IMR-90 (cell line): ENCODE results near the gene TMEM229A. TPM values are rescaled to one million over a fixed set of nuclear protein-coding genes. Genes with fewer than 3 reads are reported as not detected.

Experiments used
- ATAC-seq: fragments of 200-7000 bp; cut with Tn5 transposase; 2 replicates; pipeline ENCODE4 v1.9.1; 2020; ENCODE audit warnings: low read depth, mild to moderate bottlenecking, moderate library complexity
- BruUV-seq: library from RNA; stranded (reverse); fragments of 400-500 nt; replicated peaks from 2 replicates; lab custom pipeline; 2021; lab: Mats Ljungman, UMichigan
- CTCF ChIA-PET: fragments of 300-600 bp; formaldehyde crosslinking; extraction: SDS; loops from one replicate; lab custom pipeline; 2021; ENCODE audit warnings: antibody characterized with exemption; lab: Yijun Ruan, JAX
- POLR2A ChIA-PET: fragments of 300-600 bp; sonication (Branson Sonifier 250); formaldehyde crosslinking; loops from one replicate; lab custom pipeline; 2022; ENCODE audit warnings: antibody characterized with exemption; ENCODE audit not compliant: unreplicated experiment; lab: Charles Lee
- DNase-seq: peaks from one replicate; pipeline ENCODE4 v3.0.0; 2013
- H2AFZ ChIP-seq: replicated peaks from 2 replicates; pipeline ENCODE3; 2013; ENCODE audit warnings: low read length, mild to moderate bottlenecking; ENCODE audit not compliant: poor library complexity
- H2AK5ac ChIP-seq: 2 replicates; pipeline ENCODE4 v1.6.1; 2013; ENCODE audit warnings: low read depth, low read length, inconsistent platforms
- H2AK9ac ChIP-seq: replicated peaks from 2 replicates; pipeline ENCODE3; 2013; ENCODE audit warnings: mild to moderate bottlenecking, low read depth, low read length, moderate library complexity; ENCODE audit not compliant: poor library complexity
- H2BK120ac ChIP-seq: 2 replicates; pipeline ENCODE4 v1.6.1; 2013; ENCODE audit warnings: low read depth, low read length, inconsistent platforms
- H2BK15ac ChIP-seq: 3 replicates; pipeline ENCODE4 v1.6.1; 2013; ENCODE audit warnings: low read depth, low read length, inconsistent platforms
- H2BK20ac ChIP-seq: 2 replicates; pipeline ENCODE4 v1.6.1; 2013; ENCODE audit warnings: low read depth, mild to moderate bottlenecking, inconsistent platforms, low read length, moderate library complexity
- H2BK5ac ChIP-seq: 2 replicates; pipeline ENCODE4 v1.6.1; 2013; ENCODE audit warnings: mild to moderate bottlenecking, low read depth, low read length, inconsistent platforms; ENCODE audit not compliant: poor library complexity, severe bottlenecking
- H3K14ac ChIP-seq: replicated peaks from 2 replicates; pipeline ENCODE4 v1.6.1; 2013; ENCODE audit warnings: low read depth, low read length, inconsistent platforms
- H3K18ac ChIP-seq: 2 replicates; pipeline ENCODE4 v1.6.1; 2013; ENCODE audit warnings: low read depth, low read length, control low read depth
- H3K23ac ChIP-seq: 2 replicates; pipeline ENCODE4 v1.6.1; 2013; ENCODE audit warnings: low read depth, low read length, inconsistent platforms
- H3K27ac ChIP-seq: 2 replicates; pipeline ENCODE4 v1.5.1; 2013; ENCODE audit warnings: mild to moderate bottlenecking, control low read depth, low read length; ENCODE audit not compliant: insufficient read depth
- H3K27me3 ChIP-seq: 2 replicates; pipeline ENCODE4 v1.6.1; 2013; ENCODE audit warnings: low read length; ENCODE audit not compliant: control insufficient read depth, insufficient read depth
- H3K36me3 ChIP-seq: 2 replicates; pipeline ENCODE4 v1.6.1; 2013; ENCODE audit warnings: low read length, mixed read lengths; ENCODE audit not compliant: control insufficient read depth, insufficient read depth
- H3K4ac ChIP-seq: 2 replicates; pipeline ENCODE4 v1.6.1; 2013; ENCODE audit warnings: low read depth, low read length, inconsistent platforms
- H3K4me1 ChIP-seq: 2 replicates; pipeline ENCODE4 v1.6.1; 2013; ENCODE audit warnings: low read length, mixed read lengths; ENCODE audit not compliant: control insufficient read depth, insufficient read depth
- H3K4me2 ChIP-seq: 2 replicates; pipeline ENCODE4 v1.6.1; 2013; ENCODE audit warnings: low read depth, mild to moderate bottlenecking, control low read depth, low read length, moderate library complexity
- H3K4me3 ChIP-seq: 2 replicates; pipeline ENCODE4 v1.5.1; 2013; ENCODE audit warnings: low read depth, mild to moderate bottlenecking, control low read depth, low read length, moderate library complexity; ENCODE audit not compliant: insufficient read depth
- H3K56ac ChIP-seq: 2 replicates; pipeline ENCODE4 v1.6.1; 2013; ENCODE audit warnings: low read length, inconsistent platforms; ENCODE audit not compliant: insufficient read depth; ENCODE audit errors: extremely low read depth
- H3K79me1 ChIP-seq, 2 experiments: 2 replicates each; pipeline ENCODE4 v1.6.1; 2013; ENCODE audit warnings: low read length in 2 of 2, inconsistent platforms in 1 of 2, low read depth in 1 of 2
- H3K9ac ChIP-seq: 2 replicates; pipeline ENCODE4 v1.6.1; 2013; ENCODE audit warnings: low read depth, low read length, control low read depth
- H3K9me1 ChIP-seq: 2 replicates; pipeline ENCODE4 v1.6.1; 2013; ENCODE audit warnings: low read length, inconsistent platforms; ENCODE audit not compliant: insufficient read depth
- H3K9me3 ChIP-seq: 2 replicates; pipeline ENCODE4 v1.6.1; 2013; ENCODE audit warnings: low read length; ENCODE audit not compliant: control insufficient read depth, insufficient read depth
- H4K20me1 ChIP-seq: 2 replicates; pipeline ENCODE4 v1.6.1; 2013; ENCODE audit warnings: low read length, inconsistent platforms; ENCODE audit not compliant: insufficient read depth
- H4K5ac ChIP-seq: 2 replicates; pipeline ENCODE4 v1.6.1; 2013; ENCODE audit warnings: mild to moderate bottlenecking, low read depth, low read length, control low read depth
- H4K8ac ChIP-seq, 2 experiments: 2 replicates each; pipeline ENCODE4 v1.6.1; 2013; ENCODE audit warnings: low read depth in 2 of 2, low read length in 2 of 2, control low read depth in 1 of 2, inconsistent platforms in 1 of 2
- H4K91ac ChIP-seq: 2 replicates; pipeline ENCODE4 v1.6.1; 2013; ENCODE audit warnings: low read depth, low read length, inconsistent platforms; ENCODE audit not compliant: insufficient read depth
- CEBPB ChIP-seq: IDR thresholded peaks from 2 replicates; pipeline ENCODE4 v1.6.1; 2012; ENCODE audit warnings: low read depth, low read length, improper control_type of control experiment
- CHD1 ChIP-seq: IDR thresholded peaks from 2 replicates; pipeline ENCODE4 v1.6.1; 2012; ENCODE audit warnings: low read depth, low read length, improper control_type of control experiment
- CTCF ChIP-seq: conservative IDR thresholded peaks from 2 replicates; pipeline ENCODE4 v1.5.1; 2012; ENCODE audit warnings: mild to moderate bottlenecking, low read depth, low read length, improper control_type of control experiment
- ELK1 ChIP-seq: fragments of 150-350 bp; IDR thresholded peaks from 2 replicates; pipeline ENCODE4 v1.6.1; 2016; ENCODE audit warnings: low read depth, mild to moderate bottlenecking, low read length, moderate library complexity, borderline replicate concordance
- MAFK ChIP-seq: IDR thresholded peaks from 2 replicates; pipeline ENCODE4 v1.6.1; 2012; ENCODE audit warnings: low read depth, low read length, improper control_type of control experiment
- MAZ ChIP-seq: IDR thresholded peaks from 2 replicates; pipeline ENCODE4 v1.6.1; 2012; ENCODE audit warnings: low read depth, mild to moderate bottlenecking, low read length, improper control_type of control experiment, moderate library complexity, borderline replicate concordance
- MXI1 ChIP-seq: IDR thresholded peaks from 2 replicates; pipeline ENCODE4 v1.6.1; 2012; ENCODE audit warnings: low read depth, mild to moderate bottlenecking, low read length, moderate library complexity, borderline replicate concordance
- NFE2L2 ChIP-seq: fragments of 150-350 bp; IDR thresholded peaks from 2 replicates; pipeline ENCODE4 v1.6.1; 2016; ENCODE audit warnings: low read depth, mild to moderate bottlenecking, low read length
- RAD21 ChIP-seq: IDR thresholded peaks from 2 replicates; pipeline ENCODE4 v1.6.1; 2012; ENCODE audit warnings: low read length, improper control_type of control experiment
- SMC3 ChIP-seq: fragments of 150-350 bp; IDR thresholded peaks from 2 replicates; pipeline ENCODE4 v1.6.1; 2016; ENCODE audit warnings: low read depth, mild to moderate bottlenecking, antibody characterized with exemption, low read length, moderate library complexity
- USF2 ChIP-seq: fragments of 150-350 bp; IDR thresholded peaks from 2 replicates; pipeline ENCODE4 v1.6.1; 2017; ENCODE audit warnings: mild to moderate bottlenecking, antibody characterized with exemption, low read length, low read depth
- WGBS, 2 experiments: methylation state at CpG; one replicate each; pipeline versions ENCODE4 v1.1.5 to v1.1.7; 2013; ENCODE audit warnings: missing lambda C conversion rate in 2 of 2; ENCODE audit not compliant: insufficient read length in 1 of 2; ENCODE audit errors: extremely low coverage in 2 of 2; 5-methylcytosine and 5-hydroxymethylcytosine counted together
- dilution Hi-C: fragments of 300-500 bp; cut with HindIII; formaldehyde crosslinking; loops from one replicate; pipeline ENCODE4 v1.14.3; 2018; ENCODE audit warnings: low sequenced_read_pairs; ENCODE audit not compliant: unreplicated experiment
- in situ Hi-C: fragments of 300-500 bp; cut with MboI; formaldehyde crosslinking; loops from 3 replicates; pipeline ENCODE4 v1.14.3; 2019; ENCODE audit warnings: low sequenced_read_pairs, inconsistent platforms, mixed read lengths
- intact Hi-C: fragments of 100-400 bp; cut with micrococcal nuclease; formaldehyde crosslinking; loops from 2 replicates; pipeline ENCODE4 v1.10.0; 2022
- polyA plus RNA-seq, 3 experiments: library from polyadenylated mRNA; depleted of rRNA; stranded (reverse); fragments of >200 nt; gene quantifications; 2 replicates each; pipeline ENCODE4 v1.2.3, GENCODE V29; 2012; ENCODE audit warnings: low replicate concordance in 1 of 3
- total RNA-seq: library from RNA; depleted of rRNA; stranded (reverse); fragments of >200 nt; gene quantifications from 2 replicates; pipeline ENCODE4 v1.2.3, GENCODE V29; 2012

Gene TMEM229A
- total and polyA plus RNA-seq, 2 of the 4 experiments (the other 2 are of a cell fraction): not detected

- Histone ChIP-seq H3K14ac (no peak overlapping the region), H2BK120ac (no peak overlapping the region), H3K4ac (no peak overlapping the region), H3K4me1 (no peaks in the 10 kb centered on the region), H4K5ac (no peak overlapping the region), H2BK15ac (no peak overlapping the region), H3K79me1 (no peaks in the 10 kb centered on the region), H2BK5ac (no peak overlapping the region), H3K23ac (no peak overlapping the region), H4K8ac (no peak overlapping the region), H3K36me3 (no peaks in the 10 kb centered on the region), H3K9me3 (no peaks in the 10 kb centered on the region), H2AK5ac (no peak overlapping the region), H3K9me1 (no peaks in the 10 kb centered on the region), H4K20me1 (no peaks in the 10 kb centered on the region), H2AK9ac (no peak overlapping the region), H3K4me2 (no peak overlapping the region), H3K27me3 (no peaks in the 10 kb centered on the region), H3K27ac (no peak overlapping the region), H3K4me3 (no peak overlapping the region), H3K56ac (no peak overlapping the region), H3K18ac (no peak overlapping the region), H2BK20ac (no peak overlapping the region), H3K9ac (no peak overlapping the region), H2AFZ (no peak overlapping the region), H4K91ac (no peak overlapping the region)
- intact Hi-C loops (no loop called here), in situ Hi-C loops (no loop called here), dilution Hi-C loops (no loop called here)
- ChIA-PET CTCF (no interaction called here), POLR2A (no interaction called here)
- TF ChIP-seq NFE2L2 (no peak), MAFK (no peak), MAZ (no peak), RAD21 (no peak), SMC3 (no peak), CTCF (no peak), CEBPB (no peak), MXI1 (no peak), CHD1 (no peak), USF2 (no peak), ELK1 (no peak)
- BruUV-seq: no TSS peak
- no CpG with 5 or more reads among the region's 1 CpG for WGBS, 2 experiments
- no peak for DNase-seq
- no peak for ATAC-seq
Measured at GRCh38 chr7:124056234-124056633, 23.4 kb upstream of the TMEM229A start.
